ENCODE measurements around the gene UTP20. TPM values are rescaled to one million over a fixed set of nuclear protein-coding genes. Genes with fewer than 3 reads are reported as not detected.
"Not testable (repeated sequence)": the region's sequence is repeated elsewhere in the genome, so short reads cannot be mapped to it uniquely, and the experiment has no call there.

Gene UTP20
- total and polyA plus RNA-seq, 2 donors (not counting 3 experiments of a cell fraction or from before 2014, with no cell fraction given), result 4.6 to 23.1 TPM

GRCh38 chr12:101407436-101408345 is 127.8 kb downstream of the UTP20 start, which contains the start of gene ARL1:
Gene ARL1 (minus strand): TSS chr12:101407772. CDS start chr12:101407645, 127 bp downstream.
- Histone ChIP-seq H3K9me3 (replicated peaks; ENCODE audit: control insufficient read depth, insufficient read depth, low read length) (no peaks in the 10 kb centered on the region), H3K27ac (ENCODE audit: insufficient read depth, low read depth, low read length) (peak within 1 kb of the TSS; percentile 99), H3K4me2 (ENCODE audit: insufficient read depth, low read length) (peak within 1 kb of the TSS; percentile 83), H3K36me3 (ENCODE audit: control insufficient read depth in 2 of 2, extremely low read depth in 1 of 2, insufficient read depth in 2 of 2, low read length in 2 of 2) (peaks cover 0 to 2% of the 10 kb centered on the region in 2 experiments), H3K4me3 (replicated peaks in 1 of 3; ENCODE audit: insufficient read depth in 1 of 3, low read depth in 1 of 3, low read length in 3 of 3) (peak within 1 kb of the TSS; percentile 39 to 88 (median 71)), H3K9ac (replicated peaks; ENCODE audit: extremely low read depth, insufficient read depth, low read length) (peak within 1 kb of the TSS; percentile 98), H4K20me1 (replicated peaks; ENCODE audit: control insufficient read depth, extremely low read depth, insufficient read depth, low read length) (no peaks in the 10 kb centered on the region), H3K9me1 (replicated peaks; ENCODE audit: control insufficient read depth, extremely low read depth, insufficient read depth, low read length) (no peaks in the 10 kb centered on the region), H3K79me2 (ENCODE audit: control insufficient read depth, insufficient read depth, low read length) (peaks cover 39% of the 10 kb centered on the region), H3K4me1 (ENCODE audit: control insufficient read depth, extremely low read depth, insufficient read depth, low read length) (peaks cover 13% of the 10 kb centered on the region), H2AFZ (ENCODE audit: low read depth, low read length) (peak within 1 kb of the TSS; percentile 79), H3K27me3 (ENCODE audit: control insufficient read depth in 2 of 2, insufficient read depth in 2 of 2, low read length in 2 of 2) (peaks cover 0 to 4% of the 10 kb centered on the region in 2 experiments)
- CTCF ChIA-PET, result interaction anchor here (1.0 to 1.6 kb wide), 4 partner anchors 13 to 432 kb away, joined by 3 to 6 read pairs (median 6); no protein-coding TSS in a partner anchor
- intact Hi-C loops (cut with micrococcal nuclease), result loop anchor here (5.0 kb wide), 3 partner anchors 125 to 385 kb away; partner anchors contain the start of genes CHPT1 and UTP20
- peak; percentile 91 for DNase-seq (ENCODE audit: low read depth, low spot score)
- FAIRE-seq, result peak; percentile 79
- POLR2A ChIA-PET, result interaction anchor here (0.6 kb wide), 1 partner anchor 483 kb away, joined by 3 read pairs; no protein-coding TSS in a partner anchor
- no TSS peak for BruUV-seq (replicated peaks)
- TF ChIP-seq JUN (IDR thresholded peaks at IDR 0.05; ENCODE audit: borderline replicate concordance, insufficient read depth, insufficient read length, low read depth), result peak; percentile 40
- TF ChIP-seq MYC (IDR thresholded peaks at IDR 0.05; ENCODE audit: low read depth, low read length), result peak; percentile 41
- no peak for TF ChIP-seq EZH2 (IDR thresholded peaks at IDR 0.05; ENCODE audit: borderline replicate concordance, low read depth, low read length, severe bottlenecking)
- no peak for TF ChIP-seq CTCF (IDR thresholded peaks at IDR 0.05; ENCODE audit: extremely low read depth in 1 of 2, insufficient read depth in 1 of 2, low read depth in 1 of 2, low read length in 2 of 2)
- TF ChIP-seq GATA2 (IDR thresholded peaks at IDR 0.05; ENCODE audit: insufficient read depth, insufficient read length, low read depth, low read length), result no peak
- peak; percentile 58 for TF ChIP-seq FOS (IDR thresholded peaks at IDR 0.05; ENCODE audit: borderline replicate concordance, insufficient read depth, low read length)
- TF ChIP-seq POLR2AphosphoS5 (IDR thresholded peaks at IDR 0.05; ENCODE audit: insufficient read depth, low read depth, low read length), result peak; percentile 61
- TF ChIP-seq POLR2A (IDR thresholded peaks at IDR 0.05; ENCODE audit: low read depth, low read length), result peak; percentile 66
- TF ChIP-seq, protein P1, sequence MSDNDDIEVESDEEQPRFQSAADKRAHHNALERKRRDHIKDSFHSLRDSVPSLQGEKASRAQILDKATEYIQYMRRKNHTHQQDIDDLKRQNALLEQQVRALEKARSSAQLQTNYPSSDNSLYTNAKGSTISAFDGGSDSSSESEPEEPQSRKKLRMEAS (IDR thresholded peaks at IDR 0.05; ENCODE audit: insufficient read depth, insufficient read length), result peak; percentile 61
- dilution Hi-C loops (cut with MboI; ENCODE audit: extremely low pct_ligation_motif_present, low sequenced_read_pairs), result no loop called here

GRCh38 chr12:101410169-101410568 is 130.3 kb downstream of the UTP20 start:
- H2AFZ ChIP-seq (ENCODE audit: low read depth, low read length); H3K9me3 ChIP-seq (replicated peaks; ENCODE audit: control insufficient read depth, insufficient read depth, low read length); H3K4me3 ChIP-seq (replicated peaks in 1 of 3; ENCODE audit: insufficient read depth in 1 of 3, low read depth in 1 of 3, low read length in 3 of 3); H3K36me3 ChIP-seq (ENCODE audit: control insufficient read depth in 2 of 2, extremely low read depth in 1 of 2, insufficient read depth in 2 of 2, low read length in 2 of 2); H3K9me1 ChIP-seq (replicated peaks; ENCODE audit: control insufficient read depth, extremely low read depth, insufficient read depth, low read length); dilution Hi-C loops (cut with MboI; ENCODE audit: extremely low pct_ligation_motif_present, low sequenced_read_pairs); H3K9ac ChIP-seq (replicated peaks; ENCODE audit: extremely low read depth, insufficient read depth, low read length); FAIRE-seq; DNase-seq (ENCODE audit: low read depth, low spot score); POLR2A ChIA-PET; CTCF ChIA-PET; BruUV-seq (replicated peaks); intact Hi-C loops (cut with micrococcal nuclease); H3K27me3 ChIP-seq (ENCODE audit: control insufficient read depth in 2 of 2, insufficient read depth in 2 of 2, low read length in 2 of 2); H4K20me1 ChIP-seq (replicated peaks; ENCODE audit: control insufficient read depth, extremely low read depth, insufficient read depth, low read length); H3K4me2 ChIP-seq (ENCODE audit: insufficient read depth, low read length); H3K27ac ChIP-seq (ENCODE audit: insufficient read depth, low read depth, low read length): not testable (repeated sequence)
- peaks cover 18% of the 10 kb centered on the region for H3K79me2 ChIP-seq (ENCODE audit: control insufficient read depth, insufficient read depth, low read length)
- H3K4me1 ChIP-seq (ENCODE audit: control insufficient read depth, extremely low read depth, insufficient read depth, low read length), result peaks cover 13% of the 10 kb centered on the region

Measured in endothelial cell of umbilical vein (primary cell).